ENCODE data around the gene SLC27A5. TPM values are rescaled to one million over a fixed set of nuclear protein-coding genes. Genes with fewer than 3 reads are reported as not detected.
A peak's percentile ranks its signal among the peaks of the same experiment; 100 is the strongest.

The SLC27A5 gene
- total RNA-seq, 1 donor from 2014 or later, result not detected

- TF ChIP-seq CTCF (IDR thresholded peaks at IDR 0.05), result no peak
- Histone ChIP-seq H3K36me3 (peaks cover 24 to 26% of the 10 kb centered on the region in 2 donors), H3K27ac (no peak overlapping the region), H3K9me3 (no peaks in the 10 kb centered on the region), H3K4me3 (no peak overlapping the region), H3K4me1 (peaks cover 20 to 35% of the 10 kb centered on the region in 2 donors), H3K27me3 (no peaks in the 10 kb centered on the region)
- DNase-seq (ENCODE audit: low spot score in 2 of 2), result no peak
- intact Hi-C loops (cut with DNase I), result no loop called here
Observed at GRCh38 chr19:58516964-58517833, 5.4 kb upstream of the SLC27A5 start.

GRCh38 chr19:58516246-58516836 is 4.5 kb upstream of the SLC27A5 start:
- H3K27me3 ChIP-seq, result no peaks in the 10 kb centered on the region
- no peaks in the 10 kb centered on the region for H3K9me3 ChIP-seq
- intact Hi-C loops (cut with DNase I), result no loop called here
- H3K27ac ChIP-seq, result no peak overlapping the region
- no peak for TF ChIP-seq CTCF (IDR thresholded peaks at IDR 0.05)
- peaks cover 24 to 26% of the 10 kb centered on the region in 2 donors for H3K36me3 ChIP-seq
- no peak overlapping the region for H3K4me3 ChIP-seq
- no peak for DNase-seq (ENCODE audit: low spot score in 2 of 2)
- peaks cover 20 to 35% of the 10 kb centered on the region in 2 donors for H3K4me1 ChIP-seq

GRCh38 chr19:58515259-58515658 is 3.5 kb upstream of the SLC27A5 start:
- H3K4me3 ChIP-seq, result no peak overlapping the region
- intact Hi-C loops (cut with DNase I), result no loop called here
- no peak for TF ChIP-seq CTCF (IDR thresholded peaks at IDR 0.05)
- H3K4me1 ChIP-seq, result peaks cover 18 to 31% of the 10 kb centered on the region in 2 donors
- H3K9me3 ChIP-seq, result no peaks in the 10 kb centered on the region
- no peak overlapping the region for H3K27ac ChIP-seq
- H3K27me3 ChIP-seq, result no peaks in the 10 kb centered on the region
- DNase-seq (ENCODE audit: low spot score in 2 of 2), result no peak
- H3K36me3 ChIP-seq, result peaks cover 24 to 26% of the 10 kb centered on the region in 2 donors

- TF ChIP-seq CTCF (IDR thresholded peaks at IDR 0.05), result no peak
- H3K36me3 ChIP-seq, result peaks cover 24 to 26% of the 10 kb centered on the region in 2 donors
- H3K27me3 ChIP-seq, result no peaks in the 10 kb centered on the region
- intact Hi-C loops (cut with DNase I), result no loop called here
- no peak for DNase-seq (ENCODE audit: low spot score in 2 of 2)
- H3K9me3 ChIP-seq, result no peaks in the 10 kb centered on the region
- H3K4me1 ChIP-seq, result peaks cover 16 to 31% of the 10 kb centered on the region in 2 donors
- no peak overlapping the region for H3K27ac ChIP-seq
- peak overlapping the region; percentile 37 to 45 for H3K4me3 ChIP-seq
Observed at GRCh38 chr19:58514564-58515022, 2.8 kb upstream of the SLC27A5 start.

- peak in 1 of 2 donors; percentile 87 for DNase-seq (ENCODE audit: low spot score in 2 of 2)
- H3K36me3 ChIP-seq, result peaks cover 24 to 26% of the 10 kb centered on the region in 2 donors
- peaks cover 16 to 31% of the 10 kb centered on the region in 2 donors for H3K4me1 ChIP-seq
- intact Hi-C loops (cut with DNase I), result no loop called here
- TF ChIP-seq CTCF (IDR thresholded peaks at IDR 0.05), result peak; percentile 70 to 86 (median 74)
- H3K27me3 ChIP-seq, result no peaks in the 10 kb centered on the region
- no peaks in the 10 kb centered on the region for H3K9me3 ChIP-seq
- H3K4me3 ChIP-seq, result peak overlapping the region; percentile 37 to 45
- H3K27ac ChIP-seq, result peak overlapping the region; percentile 24 to 27
Observed at GRCh38 chr19:58513694-58514563, 2.1 kb upstream of the SLC27A5 start.
